C4-2B (cell line): ENCODE results near the gene ACR.
"Not testable (repeated sequence)": the region's sequence is repeated elsewhere in the genome, so short reads cannot be mapped to it uniquely, and the experiment has no call there.

Experiments used
- CTCF ChIP-seq: fragments of 450-650 bp; conservative IDR thresholded peaks from 2 replicates; pipeline ENCODE4 v1.5.1; 2017; ENCODE audit warnings: mild to moderate bottlenecking
- ZFX ChIP-seq: fragments of 450-650 bp; IDR thresholded peaks from 2 replicates; pipeline ENCODE4 v1.6.1; 2017

GRCh38 chr22:50775132-50775531, 37.1 kb downstream of the ACR start:
- peak; percentile 55 for TF ChIP-seq CTCF
- TF ChIP-seq ZFX: not testable (repeated sequence)
